WTC11 (cell line): ENCODE results near the gene SUPT4H1. TPM values are rescaled to one million over a fixed set of nuclear protein-coding genes. Genes with fewer than 3 reads are reported as not detected.

Experiments
- ATAC-seq: fragments of 200-7000 bp; cut with Tn5 transposase; 2 replicates; pipeline ENCODE4 v1.10.0; 2021; ENCODE audit warnings: mild to moderate bottlenecking, moderate library complexity
- CTCF ChIA-PET: fragments of 300-600 bp; sonication (Branson Sonifier 250); formaldehyde crosslinking; loops from one replicate; lab custom pipeline; 2021; ENCODE audit warnings: antibody characterized with exemption; lab: Charles Lee
- POLR2A ChIA-PET: fragments of 350-600 bp; sonication (Branson Sonifier 250); formaldehyde crosslinking; loops from one replicate; lab custom pipeline; 2021; ENCODE audit warnings: antibody characterized with exemption; lab: Charles Lee
- DNase-seq: peaks from one replicate; pipeline ENCODE4 v3.0.0; 2021; ENCODE audit warnings: low spot score
- H3K27ac Mint-ChIP-seq: 2 replicates; pipeline ENCODE4 v1.8.0; 2021; ENCODE audit warnings: mixed read lengths
- H3K27me3 Mint-ChIP-seq: 2 replicates; pipeline ENCODE4 v1.8.0; 2021; ENCODE audit warnings: low read depth, mild to moderate bottlenecking, moderate library complexity, mixed read lengths
- H3K36me3 Mint-ChIP-seq: 2 replicates; pipeline ENCODE4 v1.8.0; 2021; ENCODE audit warnings: mixed read lengths
- H3K4me1 Mint-ChIP-seq: 2 replicates; pipeline ENCODE4 v1.8.0; 2022; ENCODE audit warnings: mixed read lengths
- H3K4me3 Mint-ChIP-seq: 2 replicates; pipeline ENCODE4 v1.8.0; 2021; ENCODE audit warnings: mild to moderate bottlenecking, moderate library complexity, mixed read lengths
- H3K9me3 Mint-ChIP-seq: 2 replicates; pipeline ENCODE4 v1.8.0; 2021; ENCODE audit warnings: mixed read lengths
- CREM ChIP-seq: sonication (generic); formaldehyde crosslinking; IDR thresholded peaks from 2 replicates; pipeline ENCODE4 v1.8.1; 2022; ENCODE audit warnings: mild to moderate bottlenecking, missing genetic modification reagents, moderate library complexity
- ELF4 ChIP-seq: sonication (generic); formaldehyde crosslinking; IDR thresholded peaks from 2 replicates; pipeline ENCODE4 v1.8.1; 2022; ENCODE audit warnings: low read depth, mild to moderate bottlenecking, moderate library complexity, missing genetic modification reagents
- FOXK1 ChIP-seq: sonication (generic); formaldehyde crosslinking; IDR thresholded peaks from 2 replicates; pipeline ENCODE4 v1.8.0; 2022; ENCODE audit warnings: mild to moderate bottlenecking, moderate library complexity, missing genetic modification reagents
- GABPB1 ChIP-seq: sonication (generic); formaldehyde crosslinking; IDR thresholded peaks from 2 replicates; pipeline ENCODE4 v1.8.1; 2023; ENCODE audit warnings: mild to moderate bottlenecking, missing genetic modification reagents
- NFE2L1 ChIP-seq: sonication (generic); formaldehyde crosslinking; IDR thresholded peaks from 2 replicates; pipeline ENCODE4 v1.8.1; 2023; ENCODE audit warnings: missing genetic modification reagents
- PRRX2 ChIP-seq: fragments of 250-450 bp; sonication (Bioruptor Pico); IDR thresholded peaks from 2 replicates; pipeline ENCODE4 v1.8.0; 2021; ENCODE audit warnings: mild to moderate bottlenecking
- RORB ChIP-seq: fragments of 250-450 bp; sonication (Bioruptor Pico); IDR thresholded peaks from 2 replicates; pipeline ENCODE4 v1.9.0; 2021; ENCODE audit warnings: mild to moderate bottlenecking
- SMAD3 ChIP-seq: sonication (generic); formaldehyde crosslinking; IDR thresholded peaks from 2 replicates; pipeline ENCODE4 v1.8.0; 2022; ENCODE audit warnings: missing genetic modification reagents, mild to moderate bottlenecking, borderline replicate concordance
- SMAD4 ChIP-seq: sonication (generic); formaldehyde crosslinking; IDR thresholded peaks from 2 replicates; pipeline ENCODE4 v1.8.0; 2022; ENCODE audit warnings: mild to moderate bottlenecking, missing genetic modification reagents
- TCF7 ChIP-seq: sonication (generic); formaldehyde crosslinking; IDR thresholded peaks from 2 replicates; pipeline ENCODE4 v1.8.0; 2022; ENCODE audit warnings: mild to moderate bottlenecking, low read depth, missing genetic modification reagents, moderate library complexity
- TP53 ChIP-seq: sonication (generic); formaldehyde crosslinking; IDR thresholded peaks from 2 replicates; pipeline ENCODE4 v1.8.1; 2023; ENCODE audit warnings: mild to moderate bottlenecking, missing genetic modification reagents
- ZBTB21 ChIP-seq: sonication (generic); formaldehyde crosslinking; IDR thresholded peaks from 2 replicates; pipeline ENCODE4 v1.8.1; 2023; ENCODE audit warnings: mild to moderate bottlenecking, missing genetic modification reagents, borderline replicate concordance
- ZNF416 ChIP-seq: fragments of 250-450 bp; sonication (Bioruptor Pico); IDR thresholded peaks from 2 replicates; pipeline ENCODE4 v1.9.0; 2021; ENCODE audit warnings: mild to moderate bottlenecking, inconsistent platforms
- total RNA-seq: library from RNA; stranded (reverse); gene quantifications from 3 replicates; pipeline ENCODE4 v1.2.3, GENCODE V29; 2021
- TF ChIP-seq, protein P1 (sequence below): sonication (generic); formaldehyde crosslinking; conservative IDR thresholded peaks from 2 replicates; pipeline ENCODE4 v1.8.1; 2022; ENCODE audit warnings: mild to moderate bottlenecking, missing genetic modification reagents
- TF ChIP-seq, protein P2 (sequence below): sonication (generic); formaldehyde crosslinking; IDR thresholded peaks from 2 replicates; pipeline ENCODE4 v1.8.0; 2022; ENCODE audit warnings: missing genetic modification reagents
- TF ChIP-seq, protein P3 (sequence below): fragments of 250-450 bp; sonication (Bioruptor Pico); conservative IDR thresholded peaks from 2 replicates; pipeline ENCODE4 v1.9.0; 2021; ENCODE audit warnings: mild to moderate bottlenecking
- TF ChIP-seq, protein P4 (sequence below): sonication (generic); formaldehyde crosslinking; IDR thresholded peaks from 2 replicates; pipeline ENCODE4 v1.8.0; 2022; ENCODE audit warnings: mild to moderate bottlenecking, missing genetic modification reagents
- TF ChIP-seq, protein P5 (sequence below): fragments of 250-450 bp; sonication (Bioruptor Pico); IDR thresholded peaks from 2 replicates; pipeline ENCODE4 v1.9.0; 2021; ENCODE audit warnings: mild to moderate bottlenecking

SUPT4H1 gene
- total RNA-seq, 1 experiment from 2014 or later, result 85.5 TPM

DNA sequence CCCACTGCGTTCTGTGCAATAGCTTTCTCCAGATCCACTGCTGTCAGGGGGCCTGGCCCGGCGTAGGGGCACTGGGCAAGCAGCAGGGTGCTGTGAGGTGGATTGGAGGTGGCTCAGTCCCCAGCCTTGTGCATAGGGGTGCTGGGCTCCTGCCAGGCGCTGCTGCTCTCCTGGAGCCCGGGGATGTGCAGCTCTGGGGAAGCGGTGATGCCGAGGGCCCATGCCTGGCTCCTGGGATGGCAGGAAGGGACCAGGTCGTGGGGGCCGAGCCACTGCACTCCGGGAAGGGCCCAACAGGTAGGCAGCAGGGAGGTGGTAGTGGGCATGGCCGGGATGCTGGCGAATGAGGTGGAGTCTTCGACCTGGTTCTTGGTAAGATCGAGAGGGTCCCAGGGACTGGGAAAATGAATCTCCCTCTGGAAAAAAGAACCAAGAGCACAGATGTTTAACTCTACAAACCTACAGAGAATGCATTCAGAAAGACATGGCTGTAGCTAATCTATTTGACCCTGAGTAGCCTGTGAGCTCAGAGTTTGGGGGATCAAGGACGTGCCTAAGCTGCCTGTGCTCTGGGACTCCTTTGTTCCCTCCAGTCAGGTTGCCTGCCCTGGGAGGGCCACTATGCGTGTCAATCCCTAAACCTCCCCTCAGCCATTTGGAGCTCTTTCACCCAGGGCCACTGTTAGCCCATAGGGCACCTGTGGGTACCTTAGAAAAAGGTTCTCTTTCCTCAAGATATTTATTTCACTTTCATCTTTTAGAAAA, 6.6 kb upstream of the SUPT4H1 start:
- Mint-ChIP-seq H3K9me3 (no peaks in the 10 kb centered on the region), H3K27me3 (0 out of 2 replicates have a peak, but pooled peaks cover 3% of the 10 kb centered on the region), H3K36me3 (no peaks in the 10 kb centered on the region), H3K4me1 (peaks cover 11% of the 10 kb centered on the region), H3K27ac (no peak overlapping the region), H3K4me3 (no peak overlapping the region)
- CTCF ChIA-PET, result interaction anchor here (1.2 to 2.4 kb wide), 3 partner anchors 41 to 74 kb away, joined by 3 to 13 read pairs (median 4); partner anchors contain the start of gene RNF43
- POLR2A ChIA-PET, result no interaction called here
- DNase-seq (no peak), ATAC-seq (0 out of 2 replicates have a peak, but pooled peaks have one; percentile 30)
- TF ChIP-seq, protein P1, sequence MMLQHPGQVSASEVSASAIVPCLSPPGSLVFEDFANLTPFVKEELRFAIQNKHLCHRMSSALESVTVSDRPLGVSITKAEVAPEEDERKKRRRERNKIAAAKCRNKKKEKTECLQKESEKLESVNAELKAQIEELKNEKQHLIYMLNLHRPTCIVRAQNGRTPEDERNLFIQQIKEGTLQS (CRISPR knock-in tag), result no peak
- TF ChIP-seq TP53 (no peak), RORB (CRISPR knock-in tag) (no peak), CREM (CRISPR knock-in tag) (no peak), FOXK1 (CRISPR knock-in tag) (no peak), GABPB1 (no peak), ELF4 (CRISPR knock-in tag) (no peak), SMAD3 (CRISPR knock-in tag) (no peak), NFE2L1 (no peak), TCF7 (CRISPR knock-in tag) (no peak), ZNF416 (CRISPR knock-in tag) (no peak), SMAD4 (no peak), PRRX2 (CRISPR knock-in tag) (no peak), ZBTB21 (CRISPR knock-in tag) (no peak)
- TF ChIP-seq, protein P2, sequence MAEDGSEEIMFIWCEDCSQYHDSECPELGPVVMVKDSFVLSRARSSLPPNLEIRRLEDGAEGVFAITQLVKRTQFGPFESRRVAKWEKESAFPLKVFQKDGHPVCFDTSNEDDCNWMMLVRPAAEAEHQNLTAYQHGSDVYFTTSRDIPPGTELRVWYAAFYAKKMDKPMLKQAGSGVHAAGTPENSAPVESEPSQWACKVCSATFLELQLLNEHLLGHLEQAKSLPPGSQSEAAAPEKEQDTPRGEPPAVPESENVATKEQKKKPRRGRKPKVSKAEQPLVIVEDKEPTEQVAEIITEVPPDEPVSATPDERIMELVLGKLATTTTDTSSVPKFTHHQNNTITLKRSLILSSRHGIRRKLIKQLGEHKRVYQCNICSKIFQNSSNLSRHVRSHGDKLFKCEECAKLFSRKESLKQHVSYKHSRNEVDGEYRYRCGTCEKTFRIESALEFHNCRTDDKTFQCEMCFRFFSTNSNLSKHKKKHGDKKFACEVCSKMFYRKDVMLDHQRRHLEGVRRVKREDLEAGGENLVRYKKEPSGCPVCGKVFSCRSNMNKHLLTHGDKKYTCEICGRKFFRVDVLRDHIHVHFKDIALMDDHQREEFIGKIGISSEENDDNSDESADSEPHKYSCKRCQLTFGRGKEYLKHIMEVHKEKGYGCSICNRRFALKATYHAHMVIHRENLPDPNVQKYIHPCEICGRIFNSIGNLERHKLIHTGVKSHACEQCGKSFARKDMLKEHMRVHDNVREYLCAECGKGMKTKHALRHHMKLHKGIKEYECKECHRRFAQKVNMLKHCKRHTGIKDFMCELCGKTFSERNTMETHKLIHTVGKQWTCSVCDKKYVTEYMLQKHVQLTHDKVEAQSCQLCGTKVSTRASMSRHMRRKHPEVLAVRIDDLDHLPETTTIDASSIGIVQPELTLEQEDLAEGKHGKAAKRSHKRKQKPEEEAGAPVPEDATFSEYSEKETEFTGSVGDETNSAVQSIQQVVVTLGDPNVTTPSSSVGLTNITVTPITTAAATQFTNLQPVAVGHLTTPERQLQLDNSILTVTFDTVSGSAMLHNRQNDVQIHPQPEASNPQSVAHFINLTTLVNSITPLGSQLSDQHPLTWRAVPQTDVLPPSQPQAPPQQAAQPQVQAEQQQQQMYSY (CRISPR knock-in tag), result no peak
- TF ChIP-seq, protein P3, sequence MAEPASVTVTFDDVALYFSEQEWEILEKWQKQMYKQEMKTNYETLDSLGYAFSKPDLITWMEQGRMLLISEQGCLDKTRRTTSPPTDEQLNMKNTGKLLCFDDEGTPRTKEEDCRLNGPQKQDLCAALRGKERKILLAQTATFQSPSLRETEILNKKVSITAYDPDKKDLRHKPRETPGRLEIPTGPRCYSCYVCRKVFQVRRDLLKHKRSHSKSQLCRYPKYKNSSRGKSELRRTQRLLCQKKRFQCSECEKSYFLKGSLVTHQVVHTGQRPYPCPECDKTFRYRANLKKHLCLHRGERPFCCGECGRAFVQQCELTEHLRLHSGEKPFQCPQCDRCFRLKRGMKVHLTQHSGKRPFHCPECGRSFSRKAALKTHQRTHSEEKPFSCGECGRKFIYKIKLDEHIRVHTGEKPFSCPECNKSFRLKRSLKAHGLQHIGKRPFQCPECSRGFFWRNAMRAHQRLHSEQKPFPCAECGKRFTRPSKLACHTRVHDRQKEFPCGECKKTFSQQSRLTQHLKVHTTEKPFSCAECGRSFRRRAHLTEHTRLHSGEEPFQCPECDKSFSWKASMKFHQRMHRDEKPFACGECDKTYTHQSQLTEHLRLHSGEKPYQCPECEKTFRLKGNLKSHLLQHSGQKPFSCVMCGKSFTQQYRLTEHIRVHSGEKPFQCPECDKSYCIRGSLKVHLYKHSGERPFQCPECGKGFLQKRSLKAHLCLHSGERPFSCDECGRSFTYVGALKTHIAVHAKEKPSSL, result no peak
- TF ChIP-seq, protein P4, sequence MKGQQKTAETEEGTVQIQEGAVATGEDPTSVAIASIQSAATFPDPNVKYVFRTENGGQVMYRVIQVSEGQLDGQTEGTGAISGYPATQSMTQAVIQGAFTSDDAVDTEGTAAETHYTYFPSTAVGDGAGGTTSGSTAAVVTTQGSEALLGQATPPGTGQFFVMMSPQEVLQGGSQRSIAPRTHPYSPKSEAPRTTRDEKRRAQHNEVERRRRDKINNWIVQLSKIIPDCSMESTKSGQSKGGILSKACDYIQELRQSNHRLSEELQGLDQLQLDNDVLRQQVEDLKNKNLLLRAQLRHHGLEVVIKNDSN (CRISPR knock-in tag), result no peak
- TF ChIP-seq, protein P5, sequence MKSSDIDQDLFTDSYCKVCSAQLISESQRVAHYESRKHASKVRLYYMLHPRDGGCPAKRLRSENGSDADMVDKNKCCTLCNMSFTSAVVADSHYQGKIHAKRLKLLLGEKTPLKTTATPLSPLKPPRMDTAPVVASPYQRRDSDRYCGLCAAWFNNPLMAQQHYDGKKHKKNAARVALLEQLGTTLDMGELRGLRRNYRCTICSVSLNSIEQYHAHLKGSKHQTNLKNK (CRISPR knock-in tag), result no peak
